ENCODE measurements around the gene ABCA3.
"Not testable (repeated sequence)": the region's sequence is repeated elsewhere in the genome, so short reads cannot be mapped to it uniquely, and the experiment has no call there.

Gene ABCA3

GRCh38 chr16:2256531-2257140 lies 83.9 kb downstream of the ABCA3 start:
- DNase-seq (ENCODE audit: low spot score), result no peak

DNA sequence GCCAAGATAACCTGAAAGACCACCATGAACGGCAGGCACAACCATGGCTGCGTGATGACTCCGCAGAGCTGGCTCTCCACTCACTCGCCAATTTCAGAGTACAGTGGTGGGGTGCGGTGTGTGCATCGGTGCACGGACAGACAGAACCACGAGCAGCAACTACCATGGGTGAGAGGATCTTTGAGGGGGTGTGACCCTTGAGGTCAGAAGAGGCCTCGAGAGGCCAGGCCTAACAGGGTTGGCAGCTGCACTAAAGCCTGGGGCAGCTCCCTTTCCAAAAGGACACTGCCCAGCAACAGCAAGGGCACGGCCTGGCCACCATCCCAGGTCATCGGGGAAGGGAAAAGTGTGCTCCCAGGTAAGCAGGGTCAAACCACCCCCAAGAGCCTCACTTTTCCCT lies 87.2 kb downstream of the ABCA3 start:
- DNase-seq (ENCODE audit: low spot score), result no peak

GRCh38 chr16:2252806-2253148 lies 87.8 kb downstream of the ABCA3 start:
- DNase-seq (ENCODE audit: low spot score), result peak; percentile 42

GRCh38 chr16:2251296-2252111 lies 89.0 kb downstream of the ABCA3 start, which contains the start of gene ECI1:
Gene ECI1 (minus strand): TSS chr16:2251587. CDS start chr16:2251566, 21 bp downstream.
- DNase-seq (ENCODE audit: low spot score), result peak; percentile 97

GRCh38 chr16:2250652-2251295 lies 89.8 kb downstream of the ABCA3 start:
- DNase-seq (ENCODE audit: low spot score), result peak; percentile 57

DNA sequence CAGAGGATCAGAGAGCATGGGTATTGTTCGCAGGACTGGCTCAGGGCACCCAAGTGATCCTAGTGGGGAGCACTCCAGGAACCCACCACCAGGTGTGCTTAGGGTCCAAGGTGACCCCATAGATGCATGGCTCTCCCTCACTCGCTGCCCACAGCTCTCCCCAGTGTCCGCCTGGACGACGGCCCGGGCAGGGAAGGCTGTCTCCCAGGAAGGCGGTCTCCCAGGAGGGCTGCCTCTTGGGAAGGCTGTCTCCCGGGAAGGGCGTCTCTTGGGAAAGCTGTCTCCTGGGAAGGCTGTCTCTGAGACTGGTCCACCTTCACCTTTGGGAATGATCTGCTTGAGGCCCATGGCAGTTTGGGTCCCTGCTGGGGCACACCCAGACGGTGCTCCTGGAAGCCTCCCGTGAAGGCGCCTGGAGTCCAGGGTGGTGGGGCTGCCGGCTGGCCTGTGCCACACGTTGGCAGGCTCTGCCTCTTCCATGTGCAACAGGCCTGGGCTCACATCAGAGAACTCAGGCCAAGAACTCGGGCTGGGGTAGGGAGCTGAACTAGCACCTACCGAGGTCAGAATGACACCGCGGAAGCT lies 94.1 kb downstream of the ABCA3 start:
- DNase-seq (ENCODE audit: low spot score), result no peak

- no peak for DNase-seq (ENCODE audit: low spot score)
These were observed 95.4 kb downstream of the ABCA3 start for GRCh38 chr16:2244926-2245795.

DNA sequence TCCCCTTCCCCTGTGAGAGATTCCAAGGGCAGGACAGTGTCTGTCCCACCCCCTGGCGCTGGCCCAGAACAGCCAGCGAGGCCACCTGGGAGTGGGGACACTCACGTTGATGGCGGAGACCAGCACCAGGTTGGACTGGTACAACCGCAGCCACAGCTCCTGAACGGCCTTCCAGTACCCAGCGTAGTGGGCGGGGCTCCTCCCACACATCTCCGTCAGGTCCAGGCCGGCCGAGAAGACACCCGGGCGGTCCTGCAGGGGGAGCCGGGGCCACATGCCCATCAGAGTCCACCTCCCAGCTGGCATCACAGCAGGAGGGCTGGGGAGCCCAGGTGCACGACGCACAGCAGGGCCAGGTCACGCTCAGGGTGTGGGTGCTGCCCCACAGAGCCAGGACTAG lies 96.2 kb downstream of the ABCA3 start:
- no peak for DNase-seq (ENCODE audit: low spot score)

GRCh38 chr16:2243781-2244180 lies 96.7 kb downstream of the ABCA3 start:
- no peak for DNase-seq (ENCODE audit: low spot score)

- DNase-seq (ENCODE audit: low spot score), result no peak
These were observed 97.4 kb downstream of the ABCA3 start for GRCh38 chr16:2243031-2243528.

- DNase-seq (ENCODE audit: low spot score), result no peak
These were observed 97.9 kb downstream of the ABCA3 start for GRCh38 chr16:2242598-2242997.

DNA sequence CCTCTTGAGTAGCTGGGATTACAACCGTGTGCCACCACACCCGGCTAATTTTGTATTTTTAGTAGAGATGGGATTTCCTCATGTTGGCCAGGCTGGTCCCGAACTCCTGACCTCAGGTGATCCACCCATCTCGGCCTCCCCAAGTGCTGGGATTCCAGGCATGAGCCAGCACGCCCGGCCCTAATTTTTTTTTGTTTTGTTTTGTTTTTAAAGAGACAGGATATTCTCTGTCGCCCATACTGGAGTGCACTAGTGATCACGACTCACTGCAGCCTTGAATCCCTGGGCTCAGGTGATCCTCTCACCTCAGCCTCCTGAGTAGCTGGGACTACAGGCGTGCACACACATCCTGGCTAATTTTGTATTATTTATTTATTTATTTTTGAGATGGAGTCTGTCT lies 100.2 kb downstream of the ABCA3 start:
- not testable (repeated sequence) for DNase-seq (ENCODE audit: low spot score)

DNA sequence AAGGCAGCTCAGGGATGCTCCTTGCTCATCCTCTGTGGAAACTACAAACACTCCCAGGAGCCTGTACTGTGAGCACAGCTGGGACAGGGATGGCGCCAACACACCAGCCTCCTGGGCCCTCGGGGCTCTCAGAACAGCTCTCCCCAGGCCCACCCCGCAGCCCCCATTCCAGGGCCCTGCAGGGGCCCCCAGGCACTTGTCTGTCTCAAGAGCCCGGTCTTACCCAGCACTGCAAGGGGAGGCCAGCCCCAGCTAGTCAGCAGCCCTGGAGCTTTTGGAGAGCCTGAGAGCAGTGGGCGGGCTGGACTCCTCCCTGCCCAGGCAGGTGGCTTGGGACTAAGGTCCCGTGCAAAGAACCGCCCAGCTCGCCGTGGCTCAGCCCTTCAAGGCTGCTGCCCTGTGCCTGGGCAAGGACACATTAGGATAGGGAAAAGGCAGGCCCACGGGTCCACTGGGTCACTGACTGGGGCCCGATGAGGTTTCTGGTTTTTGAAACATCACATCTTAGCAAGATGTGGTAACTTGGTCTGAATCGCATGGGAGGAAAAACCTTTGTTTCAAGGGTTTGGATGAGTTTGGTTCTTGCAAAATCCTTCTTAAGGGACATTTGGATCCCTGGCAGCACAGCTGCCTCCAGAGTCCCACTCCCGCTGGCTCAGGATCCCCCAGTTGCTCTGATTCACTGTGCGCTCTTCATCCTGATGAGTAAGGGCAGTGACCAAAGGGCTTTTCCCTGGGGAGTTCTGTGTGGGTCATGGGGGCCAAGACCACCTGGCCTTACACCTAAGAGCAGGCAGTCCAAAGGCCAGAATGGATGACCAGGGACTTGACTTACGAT lies 101.5 kb downstream of the ABCA3 start:
- DNase-seq (ENCODE audit: low spot score), result no peak

- DNase-seq (ENCODE audit: low spot score), result no peak
These were observed 102.2 kb downstream of the ABCA3 start for GRCh38 chr16:2238150-2238837.

DNA sequence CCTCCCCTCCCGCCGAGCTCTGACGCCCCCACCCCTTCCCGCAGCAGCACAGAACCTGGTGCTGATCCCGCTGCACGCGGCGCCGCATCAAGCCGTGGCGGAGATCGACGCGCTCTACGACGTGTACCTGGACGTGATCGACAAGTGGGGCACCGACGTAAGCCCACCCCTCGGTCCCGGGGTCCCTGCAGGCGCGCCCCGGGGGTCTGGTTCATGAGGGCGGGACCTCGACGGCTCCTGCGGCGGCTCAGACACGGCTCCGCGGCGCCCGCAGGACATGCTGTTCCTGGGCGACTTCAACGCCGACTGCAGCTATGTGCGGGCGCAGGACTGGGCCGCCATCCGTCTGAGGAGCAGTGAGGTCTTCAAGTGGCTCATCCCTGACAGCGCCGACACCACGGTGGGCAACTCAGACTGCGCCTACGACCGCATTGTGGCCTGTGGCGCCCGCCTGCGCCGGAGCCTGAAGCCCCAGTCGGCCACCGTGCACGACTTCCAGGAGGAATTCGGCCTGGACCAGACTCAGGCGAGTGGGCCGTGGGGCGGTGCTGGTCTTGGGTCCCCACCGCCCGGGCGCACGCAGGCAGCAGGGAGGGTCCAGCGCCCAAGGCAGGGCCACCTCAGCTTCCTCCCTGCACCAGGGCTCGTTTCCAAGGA lies 102.9 kb downstream of the ABCA3 start:
- no peak for DNase-seq (ENCODE audit: low spot score)

DNA sequence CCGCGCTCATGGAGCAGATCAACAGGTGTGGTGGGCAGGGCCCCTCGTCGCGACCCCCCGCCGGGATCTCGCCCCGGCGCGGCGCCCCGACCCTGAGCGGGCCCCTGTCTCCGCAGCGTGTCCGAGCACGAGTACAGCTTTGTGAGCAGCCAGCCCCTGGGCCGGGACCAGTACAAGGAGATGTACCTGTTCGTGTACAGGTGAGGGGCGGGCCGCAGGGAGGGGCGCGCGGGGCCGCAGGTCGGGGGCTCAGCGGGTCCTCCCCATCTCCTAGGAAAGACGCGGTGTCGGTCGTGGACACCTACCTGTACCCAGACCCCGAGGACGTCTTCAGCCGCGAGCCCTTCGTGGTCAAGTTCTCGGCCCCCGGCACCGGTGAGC lies 103.4 kb downstream of the ABCA3 start:
- no peak for DNase-seq (ENCODE audit: low spot score)

DNA sequence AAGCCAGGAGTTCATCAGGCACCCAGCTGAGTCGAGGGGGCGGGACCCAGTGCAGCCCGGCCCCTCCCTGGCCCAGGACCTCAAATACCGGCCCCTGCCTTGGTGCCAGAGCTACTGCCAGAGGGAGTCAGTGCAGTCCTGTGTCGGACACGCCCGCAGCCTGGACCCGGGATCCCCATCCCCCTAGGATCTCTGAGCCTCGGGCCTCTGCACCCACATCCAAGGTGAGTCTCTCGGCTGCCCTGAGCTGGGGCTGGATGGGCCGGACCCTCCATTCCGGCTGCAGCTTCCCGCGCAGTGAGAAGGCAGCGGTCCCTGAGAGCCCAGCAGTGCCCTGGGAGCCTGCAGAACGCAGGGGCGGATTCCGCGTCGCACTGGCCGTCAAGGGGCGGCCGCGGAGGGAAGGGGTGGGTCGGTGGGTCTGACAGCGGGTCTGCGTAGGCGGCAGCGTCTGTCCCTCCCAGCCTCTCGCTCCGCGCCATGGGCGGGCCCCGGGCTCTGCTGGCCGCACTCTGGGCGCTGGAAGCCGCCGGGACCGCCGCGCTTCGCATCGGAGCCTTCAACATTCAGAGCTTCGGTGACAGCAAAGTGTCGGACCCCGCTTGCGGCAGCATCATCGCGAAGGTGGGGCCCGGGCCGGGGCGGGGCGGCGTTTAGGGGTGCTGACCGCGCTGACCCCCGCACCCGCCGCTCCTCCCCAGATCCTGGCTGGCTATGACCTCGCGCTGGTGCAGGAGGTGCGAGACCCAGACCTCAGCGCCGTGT lies 104.0 kb downstream of the ABCA3 start, which contains the start of gene DNASE1L2:
DNASE1L2 (plus strand) TSS at position 108 of the 765 bp plus-strand sequence; CDS start at position 481, 373 bp downstream.
- DNase-seq (ENCODE audit: low spot score), result no peak

GRCh38 chr16:2235695-2236336 lies 104.7 kb downstream of the ABCA3 start:
- DNase-seq (ENCODE audit: low spot score), result no peak

All from kidney tubule cell (primary cell).